GM18499 (cell line): Measurements from ENCODE around the gene ADAMTS20.
"Not testable (repeated sequence)": the region's sequence is repeated elsewhere in the genome, so short reads cannot be mapped to it uniquely, and the experiment has no call there.

Source experiments
- ATAC-seq: cut with Tn5 transposase; IDR thresholded peaks from one replicate; pipeline ENCODE4 v1.9.1; 2021; ENCODE audit warnings: moderate number of reproducible peaks; ENCODE audit not compliant: insufficient read depth, unreplicated experiment

Gene ADAMTS20

DNA sequence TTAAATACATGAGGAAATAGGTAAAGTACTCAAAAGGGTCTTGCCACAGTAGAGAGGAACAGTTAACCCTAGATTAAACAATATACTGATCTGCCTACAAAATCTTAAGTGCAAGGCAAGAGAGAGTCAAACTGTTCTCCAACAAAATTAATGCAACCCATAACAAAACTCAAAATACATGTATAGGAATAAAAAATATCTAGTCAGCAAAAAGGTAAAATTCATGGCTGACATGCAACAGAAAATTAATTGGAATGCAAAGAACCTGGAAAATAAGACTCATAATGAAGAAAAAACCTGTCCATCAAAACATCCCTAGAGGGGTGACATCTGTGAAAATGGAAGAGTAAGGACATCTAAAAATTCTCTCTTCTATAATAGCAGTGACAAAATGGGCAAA lies 173.6 kb downstream of the ADAMTS20 start:
- no peak for ATAC-seq

DNA sequence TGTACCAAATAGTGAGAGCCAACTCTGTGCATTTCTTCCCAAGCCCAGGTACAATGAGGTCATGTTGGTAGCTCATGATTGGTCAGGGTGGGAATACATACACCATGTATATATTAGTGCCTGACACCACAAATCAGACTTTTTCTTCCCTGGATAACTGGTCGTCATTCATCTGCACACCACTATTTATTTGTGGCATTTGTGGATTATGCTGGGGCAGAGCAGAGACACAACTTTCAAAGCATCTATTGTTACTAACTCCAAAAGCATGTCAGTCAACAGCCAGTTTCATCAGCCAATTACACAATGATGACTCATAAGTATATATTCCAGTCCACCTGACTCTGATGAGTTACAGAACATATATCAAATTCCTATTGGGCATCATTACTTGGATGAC lies 181.7 kb downstream of the ADAMTS20 start:
- no peak for ATAC-seq

DNA sequence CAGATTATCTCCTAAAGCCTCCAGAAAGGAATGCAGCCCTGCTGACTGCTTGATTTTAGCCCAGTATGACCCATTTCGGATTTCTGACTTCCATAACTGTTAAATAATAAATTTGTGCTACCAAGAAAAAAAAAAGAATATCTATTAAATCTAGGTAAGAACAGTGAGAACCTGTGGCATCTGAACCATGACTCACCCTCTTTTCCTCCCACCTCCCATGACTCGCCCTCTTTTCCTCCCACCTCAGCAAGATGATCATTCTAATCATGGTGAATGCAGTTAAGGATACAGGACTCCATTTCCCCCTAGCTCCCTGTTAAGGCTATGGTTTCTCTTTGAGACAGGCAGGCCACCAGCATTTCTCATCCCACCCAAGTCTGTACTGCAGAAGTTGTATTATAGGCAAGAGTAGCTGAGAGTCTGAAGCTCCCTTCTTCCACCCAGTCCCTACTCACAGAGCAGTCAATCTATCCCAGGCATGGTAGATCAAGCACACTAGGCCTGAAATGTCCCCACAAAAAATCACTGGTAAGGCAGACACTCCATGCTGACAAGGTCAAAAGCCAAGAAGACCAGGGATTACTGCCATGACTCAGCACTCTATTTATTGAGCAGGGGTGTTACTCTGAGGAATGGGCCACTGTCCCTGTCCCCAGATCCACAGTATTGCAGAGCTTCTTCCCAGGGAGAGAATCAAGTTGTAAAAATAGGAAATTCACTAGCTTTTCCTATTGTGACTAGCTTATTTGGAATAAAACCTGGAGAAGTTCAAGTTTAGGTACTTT lies 188.9 kb downstream of the ADAMTS20 start:
- ATAC-seq = no peak

DNA sequence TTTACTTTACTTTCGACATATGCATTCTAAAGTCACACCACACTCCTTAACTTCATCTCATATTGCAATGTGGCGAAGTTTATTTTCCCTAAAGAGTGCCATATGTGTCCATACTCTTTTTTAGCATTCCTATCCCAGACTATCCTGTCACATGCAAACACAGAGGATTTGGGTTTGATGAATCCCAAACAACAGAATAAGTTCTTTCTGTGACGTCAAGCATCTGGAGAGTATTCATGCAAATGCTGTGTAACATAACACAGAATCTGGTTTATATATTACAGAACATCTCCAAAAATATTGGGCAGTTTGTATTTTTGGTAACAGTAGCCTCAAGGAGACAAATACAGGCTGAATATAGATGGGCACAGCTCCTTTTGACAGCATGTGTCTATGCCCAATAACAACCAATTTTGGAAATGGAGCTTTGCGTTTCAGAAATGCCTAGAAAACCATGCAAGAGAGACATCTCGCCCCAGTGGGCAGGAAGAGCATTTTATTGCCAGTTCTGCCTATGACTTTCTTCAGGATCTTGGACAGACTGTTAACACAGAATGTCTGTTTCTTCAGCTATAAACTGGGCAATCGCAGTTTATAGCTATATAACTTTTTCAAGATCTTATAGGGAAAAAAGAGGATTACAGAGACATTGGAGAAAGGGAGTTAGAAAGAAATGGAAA lies 190.8 kb downstream of the ADAMTS20 start:
- ATAC-seq = no peak

DNA sequence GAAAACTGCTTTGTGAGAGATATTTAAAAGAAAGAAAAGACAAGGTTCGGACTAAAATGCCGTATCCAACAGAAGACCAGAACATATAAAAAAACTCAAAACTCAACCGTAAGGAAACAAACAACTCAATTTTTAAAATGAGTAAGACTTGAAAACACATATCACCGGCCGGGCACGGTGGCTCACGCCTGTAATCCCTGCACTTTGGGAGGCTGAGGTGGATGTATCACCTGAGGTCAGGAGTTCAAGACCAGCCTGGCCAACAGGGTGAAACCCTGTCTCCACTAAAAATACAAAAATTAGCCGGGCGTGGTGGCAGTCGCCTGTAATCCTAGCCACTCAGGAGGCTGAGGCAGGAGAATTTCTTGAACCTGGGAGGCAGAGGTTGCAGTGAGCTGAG lies 192.0 kb downstream of the ADAMTS20 start:
- ATAC-seq = not testable (repeated sequence)

DNA sequence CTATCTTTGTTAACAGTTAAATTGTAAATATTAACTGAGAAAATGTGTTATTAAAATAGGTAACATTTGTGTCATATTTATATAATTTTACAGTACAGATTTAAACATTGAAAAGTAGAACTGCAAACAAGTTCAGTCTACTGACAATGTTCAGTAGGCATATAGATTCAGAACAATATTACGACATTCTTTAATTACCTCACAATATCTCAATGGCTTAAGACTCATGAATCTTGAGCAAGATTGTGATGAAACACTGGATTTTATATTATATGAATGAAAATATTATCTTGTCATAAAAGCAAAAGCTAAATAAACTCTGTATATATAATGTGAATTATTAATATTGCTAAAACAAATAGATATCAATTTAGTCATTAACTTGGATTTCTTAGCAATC lies 194.9 kb downstream of the ADAMTS20 start:
- no peak for ATAC-seq

DNA sequence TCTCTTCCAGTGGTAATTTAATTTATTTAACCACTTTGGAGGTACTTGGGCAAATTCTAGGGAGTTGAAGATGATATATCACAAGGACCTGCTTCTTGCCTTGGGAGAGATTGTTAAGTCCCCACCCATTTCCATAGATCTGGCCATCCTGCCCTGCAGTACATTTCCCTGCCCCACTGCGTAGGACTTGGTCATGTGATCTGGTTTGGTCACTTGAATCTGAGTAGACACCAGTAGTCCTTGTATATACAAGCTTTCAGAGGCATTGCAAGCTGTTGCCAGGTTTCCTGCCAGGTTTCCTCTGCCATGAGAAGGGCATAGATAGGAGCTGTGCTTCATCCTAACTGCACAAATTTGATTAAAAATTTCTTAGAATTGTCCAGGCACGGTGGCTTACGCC lies 200.0 kb downstream of the ADAMTS20 start:
- ATAC-seq = no peak

DNA sequence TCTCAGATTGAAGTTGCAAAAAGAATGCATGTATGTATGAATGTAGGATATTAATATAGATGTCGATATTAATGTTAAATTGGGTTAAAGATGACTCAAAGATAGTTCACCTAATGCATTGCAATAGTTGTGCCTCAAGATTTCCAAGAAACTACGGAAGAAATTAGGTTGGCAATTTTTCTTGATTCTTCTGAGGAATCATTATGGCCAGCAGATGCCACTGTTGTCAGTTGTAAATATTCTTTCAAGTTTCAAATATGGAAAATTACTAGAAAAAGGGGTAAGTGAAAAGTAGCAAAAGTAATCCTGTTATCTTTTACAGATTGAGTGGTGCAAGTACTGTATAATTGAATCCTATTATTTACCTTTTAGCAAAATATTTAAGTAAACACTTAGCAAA lies 202.1 kb downstream of the ADAMTS20 start:
- ATAC-seq = no peak

DNA sequence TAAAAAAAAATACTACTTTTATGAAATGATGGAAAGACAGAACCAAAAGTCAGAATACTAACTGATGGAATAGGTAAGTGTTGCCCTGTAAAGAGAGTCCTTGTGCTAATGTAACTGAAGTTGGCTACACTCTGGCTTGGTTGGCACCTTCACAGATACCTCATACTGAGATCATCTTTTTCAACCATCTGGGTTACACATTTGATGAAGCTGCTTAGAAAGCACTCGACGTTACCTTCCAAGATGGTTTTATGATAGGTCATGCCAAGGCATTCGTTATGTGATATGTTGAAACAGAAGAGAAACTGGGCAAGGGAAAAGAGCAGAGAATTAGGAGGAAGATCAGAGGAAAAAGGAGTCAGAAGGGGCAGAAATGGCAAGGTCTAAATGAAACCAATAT lies 203.8 kb downstream of the ADAMTS20 start:
- ATAC-seq = no peak

DNA sequence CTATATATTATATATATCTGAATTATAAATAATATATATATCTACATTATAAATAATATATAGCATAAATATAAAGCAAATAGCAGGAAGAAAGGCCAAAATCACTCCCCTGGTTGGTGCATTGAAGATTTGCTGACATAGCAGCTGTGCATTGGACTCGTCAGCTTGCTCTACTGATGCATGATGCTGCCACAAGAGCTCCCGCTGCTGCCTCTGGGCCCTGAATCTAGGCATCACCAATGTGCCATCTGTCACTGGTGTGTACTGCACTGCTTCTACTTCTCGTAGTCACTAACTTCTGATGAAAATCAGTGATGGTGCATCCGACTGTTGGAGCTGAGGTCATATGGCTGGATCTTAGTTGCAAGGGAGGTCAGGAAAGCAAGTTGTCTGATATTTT lies 205.0 kb downstream of the ADAMTS20 start:
- no peak for ATAC-seq

DNA sequence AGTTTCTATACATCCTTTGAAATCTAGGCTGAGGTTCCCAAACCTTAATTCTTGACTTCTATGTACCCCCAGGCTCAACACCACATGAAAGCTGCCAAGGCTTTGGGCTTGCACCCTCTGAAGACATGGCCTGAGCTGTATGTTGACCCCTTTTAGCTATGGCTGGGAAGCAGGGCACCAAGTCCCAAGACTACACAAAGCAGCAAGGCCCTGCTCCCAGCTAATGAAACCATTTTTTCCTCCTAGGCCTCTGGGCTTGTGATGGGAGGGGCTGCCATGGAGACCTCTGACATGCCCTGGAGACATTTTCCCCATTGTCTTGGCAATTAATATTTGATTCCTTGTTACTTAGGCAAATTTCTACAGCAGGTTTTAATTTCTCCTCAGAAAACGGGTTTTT lies 207.0 kb downstream of the ADAMTS20 start:
- no peak for ATAC-seq

DNA sequence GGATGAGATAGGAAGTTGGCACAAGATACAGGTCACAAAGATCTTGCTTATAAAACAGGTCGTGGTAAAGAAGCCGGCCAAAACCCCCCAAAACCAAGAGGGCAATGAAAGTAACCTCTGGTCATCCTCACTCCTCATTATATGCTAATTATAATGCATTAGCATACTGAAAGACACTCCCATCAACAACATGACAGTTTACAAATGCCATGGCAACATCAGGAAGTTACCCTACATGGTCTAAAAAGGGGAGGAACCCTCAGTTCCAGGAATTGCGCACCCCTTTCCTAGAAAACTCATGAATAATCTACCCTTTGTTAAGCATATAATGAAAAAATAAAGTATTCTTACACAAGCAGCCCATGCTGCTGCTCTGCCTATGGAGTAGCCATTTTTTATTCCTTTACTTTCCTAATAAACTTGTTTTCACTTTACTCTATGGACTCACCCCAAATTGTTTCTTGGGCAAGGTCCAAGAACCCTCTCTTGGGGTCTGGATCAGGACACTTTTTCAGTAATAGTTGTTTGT lies 210.2 kb downstream of the ADAMTS20 start:
- not testable (repeated sequence) for ATAC-seq

DNA sequence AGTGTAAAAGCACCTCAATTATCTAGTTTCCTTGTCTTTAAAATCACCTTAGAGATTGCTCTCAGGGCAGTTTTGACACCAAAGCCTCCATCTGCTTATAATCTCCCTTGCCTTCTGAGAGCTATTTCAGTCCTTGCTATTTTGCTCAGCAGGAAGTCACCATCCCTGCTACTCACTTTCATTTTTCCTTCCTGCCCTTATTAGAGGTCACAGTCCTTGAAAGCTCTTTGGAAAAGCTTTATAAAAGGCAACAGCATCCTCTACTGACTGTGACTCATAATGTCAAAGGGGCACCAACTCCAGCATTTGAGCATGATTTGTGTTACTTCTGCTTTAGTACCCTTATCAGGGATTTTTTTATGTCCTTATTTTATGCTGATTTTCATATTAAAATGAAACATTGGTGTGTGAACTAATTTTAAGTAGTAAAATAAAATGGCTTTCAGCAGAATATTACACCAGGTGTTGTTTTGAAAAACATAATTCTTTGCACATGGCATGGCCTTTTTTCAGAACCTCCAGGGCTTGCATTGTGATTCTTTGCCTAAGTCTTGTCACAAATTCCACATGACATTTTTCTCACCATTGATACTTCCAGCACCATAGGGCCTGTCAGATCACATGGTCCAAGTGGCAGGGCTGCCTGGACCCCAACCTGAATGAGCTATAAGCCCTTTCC lies 213.0 kb downstream of the ADAMTS20 start:
- peak; percentile 44 for ATAC-seq

DNA sequence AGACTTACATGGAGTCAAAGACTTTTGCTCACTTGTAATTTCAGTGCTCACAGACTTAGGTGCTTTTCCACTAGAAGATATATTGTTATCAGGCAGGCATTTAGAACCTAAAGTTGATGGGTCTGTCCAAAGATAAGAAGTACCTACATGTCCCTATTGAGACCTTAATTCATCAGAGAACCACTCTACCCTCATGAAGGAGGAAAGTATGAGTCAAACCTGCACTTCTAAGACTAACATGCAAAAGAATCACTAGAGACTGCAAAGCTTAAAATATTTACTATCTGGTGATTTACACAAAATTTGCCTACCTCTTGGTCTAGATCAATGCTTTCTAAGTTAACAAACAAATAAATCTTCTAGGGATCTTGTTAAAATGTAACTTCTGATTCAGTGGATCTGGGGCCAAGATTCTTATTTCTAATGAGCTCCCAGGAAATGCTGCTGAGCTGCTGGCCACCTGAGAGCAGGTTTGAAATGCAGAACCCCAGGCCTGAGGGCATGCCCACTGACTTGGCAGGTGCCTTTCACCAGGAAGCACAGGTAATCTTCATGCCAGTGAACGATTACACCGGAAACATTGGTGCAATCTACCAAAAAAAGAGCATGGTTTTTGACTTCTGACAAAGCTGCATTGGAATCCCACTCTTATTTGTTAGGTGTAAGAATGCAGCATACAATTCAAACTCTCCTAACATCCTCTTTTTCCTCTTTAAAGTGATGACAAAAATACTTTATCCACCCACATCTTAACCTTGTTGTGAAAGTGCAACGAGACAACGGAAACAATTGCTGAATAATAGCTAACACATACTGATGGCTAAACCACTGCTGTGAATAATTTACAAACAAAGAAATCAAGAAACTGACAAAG lies 214.2 kb downstream of the ADAMTS20 start:
- peak; percentile 34 for ATAC-seq

DNA sequence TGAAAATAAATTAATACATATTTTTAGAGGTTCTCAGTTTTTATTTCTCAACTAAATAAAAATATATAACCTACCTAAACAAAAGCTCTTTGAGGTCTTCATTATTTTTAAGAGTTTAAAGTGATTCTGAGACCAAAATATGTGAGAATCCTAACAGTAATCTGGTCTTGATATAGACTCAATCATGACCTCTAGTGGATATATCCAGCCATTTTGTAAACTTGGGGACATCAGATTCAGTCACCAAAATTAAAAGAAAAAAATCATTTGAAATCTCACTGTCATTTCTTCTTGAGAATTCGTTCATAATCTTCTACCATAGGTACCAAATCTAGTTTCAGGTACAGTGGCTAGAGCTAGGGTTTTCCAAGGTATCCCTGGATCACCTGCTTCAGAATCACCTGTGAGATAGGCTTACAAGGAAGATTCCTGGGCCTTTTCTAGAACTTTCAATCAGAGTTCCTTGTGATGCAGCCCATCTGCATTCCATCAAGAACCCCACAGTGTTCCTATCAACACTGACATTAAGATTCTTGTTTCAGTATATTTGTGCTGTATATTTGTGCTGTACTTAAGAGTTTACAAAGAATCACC lies 214.9 kb downstream of the ADAMTS20 start:
- no peak for ATAC-seq

DNA sequence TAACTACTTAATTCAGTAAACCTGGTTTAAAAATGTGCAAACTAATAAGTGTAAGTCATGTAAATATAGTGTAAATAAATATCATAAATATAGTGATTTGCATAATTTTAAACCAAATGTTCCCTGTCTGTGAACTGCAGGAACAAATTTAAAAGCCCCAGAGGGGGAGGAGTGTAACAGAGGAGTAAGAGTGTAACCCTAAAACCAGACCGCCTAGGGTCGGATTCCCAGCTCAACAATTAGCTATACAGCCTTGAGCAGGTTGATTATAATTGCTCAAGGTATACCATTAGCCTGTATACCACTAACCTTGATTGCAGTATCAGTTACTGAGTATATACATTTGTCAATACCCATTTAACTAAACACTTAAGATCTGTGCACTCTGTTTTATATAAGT lies 218.4 kb downstream of the ADAMTS20 start:
- ATAC-seq = no peak

DNA sequence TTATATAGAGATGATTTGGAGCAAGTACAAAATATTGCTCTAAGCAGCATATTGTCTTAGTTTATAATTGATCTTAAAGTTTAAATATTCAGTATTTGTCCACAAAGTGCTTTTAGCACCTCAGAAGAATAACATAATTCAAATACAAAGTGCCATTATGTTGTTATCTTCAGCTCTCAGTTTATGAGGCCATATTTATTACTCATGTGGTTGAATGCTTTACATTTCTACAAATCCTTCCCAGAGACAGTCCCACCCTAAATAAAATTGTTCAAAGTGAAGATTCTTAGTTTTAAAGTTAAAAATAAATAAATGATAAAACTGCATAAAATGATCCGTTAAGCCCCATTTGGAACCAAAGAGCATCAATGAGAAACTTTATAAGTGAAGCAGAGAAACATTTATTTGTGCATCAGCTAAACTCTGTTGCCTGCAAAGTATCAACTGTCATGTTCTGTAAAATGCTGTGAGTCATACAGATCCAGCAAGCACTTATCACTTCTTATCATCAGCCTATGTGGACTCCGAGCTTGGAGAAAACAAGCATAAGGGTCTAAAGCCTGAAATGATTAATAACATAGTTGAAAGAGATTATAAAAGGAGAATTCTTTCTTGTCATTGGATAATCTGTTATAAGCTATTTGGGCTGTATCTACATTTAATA lies 218.9 kb downstream of the ADAMTS20 start:
- ATAC-seq = no peak

DNA sequence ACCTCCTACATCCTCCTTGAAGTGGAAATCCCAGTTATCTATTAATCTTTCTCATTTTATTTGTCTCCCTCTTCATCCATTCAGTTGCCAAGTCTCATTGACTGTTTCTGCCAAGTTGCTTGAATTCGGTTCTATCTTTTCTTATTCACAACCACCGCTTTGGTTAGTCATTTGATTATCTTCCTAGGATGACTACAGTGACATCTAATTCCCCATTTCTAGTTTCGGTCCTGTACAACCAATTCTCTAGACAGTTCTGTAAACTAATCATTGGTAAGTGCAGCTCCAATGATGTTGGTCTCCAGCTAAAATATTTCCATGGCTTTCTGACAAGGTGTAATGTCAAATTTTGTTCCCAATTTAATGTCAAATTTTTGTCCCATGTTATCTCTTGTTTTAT lies 220.1 kb downstream of the ADAMTS20 start:
- no peak for ATAC-seq

DNA sequence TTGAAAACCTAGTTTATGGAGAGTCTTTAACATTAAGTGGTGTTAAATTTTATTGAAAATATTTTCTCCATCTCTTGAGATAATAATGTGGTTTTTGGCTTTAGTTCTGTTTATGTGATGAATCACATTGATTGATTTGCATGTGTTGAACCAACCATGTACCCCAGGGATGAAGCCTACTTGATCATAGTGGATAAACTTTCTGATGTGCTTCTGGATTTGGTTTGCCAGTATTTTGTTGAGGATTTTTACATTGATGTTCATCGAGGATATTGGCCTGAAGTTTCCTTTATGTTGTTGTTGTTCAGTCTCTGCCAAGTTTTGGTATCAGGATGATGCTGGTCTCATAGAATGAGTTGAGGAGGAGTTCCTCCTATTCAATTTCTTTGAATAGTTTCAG lies 222.6 kb downstream of the ADAMTS20 start:
- no peak for ATAC-seq
